GM19023 (cell line): Measurements from ENCODE around the gene COPG2.
"Not testable (repeated sequence)": the region's sequence is repeated elsewhere in the genome, so short reads cannot be mapped to it uniquely, and the experiment has no call there.

ENCODE experiments used
- ATAC-seq: cut with Tn5 transposase; IDR thresholded peaks from one replicate; pipeline ENCODE4 v1.9.1; 2021; ENCODE audit warnings: mild to moderate bottlenecking, moderate library complexity; ENCODE audit not compliant: unreplicated experiment

The COPG2 gene, protein sequence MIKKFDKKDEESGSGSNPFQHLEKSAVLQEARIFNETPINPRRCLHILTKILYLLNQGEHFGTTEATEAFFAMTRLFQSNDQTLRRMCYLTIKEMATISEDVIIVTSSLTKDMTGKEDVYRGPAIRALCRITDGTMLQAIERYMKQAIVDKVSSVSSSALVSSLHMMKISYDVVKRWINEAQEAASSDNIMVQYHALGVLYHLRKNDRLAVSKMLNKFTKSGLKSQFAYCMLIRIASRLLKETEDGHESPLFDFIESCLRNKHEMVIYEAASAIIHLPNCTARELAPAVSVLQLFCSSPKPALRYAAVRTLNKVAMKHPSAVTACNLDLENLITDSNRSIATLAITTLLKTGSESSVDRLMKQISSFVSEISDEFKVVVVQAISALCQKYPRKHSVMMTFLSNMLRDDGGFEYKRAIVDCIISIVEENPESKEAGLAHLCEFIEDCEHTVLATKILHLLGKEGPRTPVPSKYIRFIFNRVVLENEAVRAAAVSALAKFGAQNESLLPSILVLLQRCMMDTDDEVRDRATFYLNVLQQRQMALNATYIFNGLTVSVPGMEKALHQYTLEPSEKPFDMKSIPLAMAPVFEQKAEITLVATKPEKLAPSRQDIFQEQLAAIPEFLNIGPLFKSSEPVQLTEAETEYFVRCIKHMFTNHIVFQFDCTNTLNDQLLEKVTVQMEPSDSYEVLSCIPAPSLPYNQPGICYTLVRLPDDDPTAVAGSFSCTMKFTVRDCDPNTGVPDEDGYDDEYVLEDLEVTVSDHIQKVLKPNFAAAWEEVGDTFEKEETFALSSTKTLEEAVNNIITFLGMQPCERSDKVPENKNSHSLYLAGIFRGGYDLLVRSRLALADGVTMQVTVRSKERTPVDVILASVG

GRCh38 chr7:130668258-130669084 is at the start of gene COPG2:
Gene COPG2 (minus strand): TSS chr7:130668748. CDS start chr7:130668668, 80 bp downstream.
- peak; percentile 97 for ATAC-seq

DNA sequence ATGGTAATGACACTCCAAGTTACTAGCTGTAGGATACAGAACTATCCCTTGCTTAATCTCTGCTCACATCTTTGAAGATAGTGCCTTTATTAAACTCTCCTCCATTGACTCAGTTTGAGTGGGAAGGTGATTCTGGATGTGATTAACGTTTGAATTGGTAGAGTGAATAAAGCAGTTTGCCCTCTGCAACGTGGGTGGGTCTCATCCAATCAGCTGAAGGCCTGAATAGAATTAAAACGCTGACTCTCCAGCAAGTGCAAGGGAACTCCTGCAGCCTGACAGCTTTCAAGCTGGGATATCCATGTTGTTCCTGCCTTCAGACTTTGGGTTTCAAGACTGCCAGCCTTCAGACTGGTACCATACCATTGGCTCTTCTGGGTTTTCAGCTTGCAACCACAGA is 43.9 kb upstream of the COPG2 start:
- no peak for ATAC-seq

- no peak for ATAC-seq
Measured at GRCh38 chr7:130708766-130709165, 40.2 kb upstream of the COPG2 start.

GRCh38 chr7:130708001-130708400 is 39.5 kb upstream of the COPG2 start:
- ATAC-seq = no peak

GRCh38 chr7:130703851-130704250 is 35.3 kb upstream of the COPG2 start:
- no peak for ATAC-seq

DNA sequence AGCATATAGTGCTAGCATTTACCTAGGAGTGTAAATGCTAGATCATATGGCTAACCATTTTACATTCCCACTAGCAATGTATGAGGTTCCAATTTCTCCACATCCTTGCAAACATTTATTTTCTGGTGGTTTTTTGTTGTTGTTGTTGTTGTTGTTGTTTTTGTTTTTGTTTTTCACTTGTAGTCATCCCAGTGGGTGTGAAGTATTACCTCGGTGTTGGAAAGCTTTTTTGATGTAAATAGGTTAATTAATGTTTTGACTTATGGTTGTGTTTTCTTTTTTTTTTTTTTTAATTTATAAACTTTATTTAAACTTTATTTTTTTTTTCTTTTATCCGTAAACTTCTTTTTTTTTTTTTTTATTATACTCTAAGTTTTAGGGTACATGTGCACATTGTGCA is 33.1 kb upstream of the COPG2 start:
- no peak for ATAC-seq

GRCh38 chr7:130700760-130701159 is 32.2 kb upstream of the COPG2 start:
- no peak for ATAC-seq

- no peak for ATAC-seq
Measured at GRCh38 chr7:130699686-130700085, 31.1 kb upstream of the COPG2 start.

DNA sequence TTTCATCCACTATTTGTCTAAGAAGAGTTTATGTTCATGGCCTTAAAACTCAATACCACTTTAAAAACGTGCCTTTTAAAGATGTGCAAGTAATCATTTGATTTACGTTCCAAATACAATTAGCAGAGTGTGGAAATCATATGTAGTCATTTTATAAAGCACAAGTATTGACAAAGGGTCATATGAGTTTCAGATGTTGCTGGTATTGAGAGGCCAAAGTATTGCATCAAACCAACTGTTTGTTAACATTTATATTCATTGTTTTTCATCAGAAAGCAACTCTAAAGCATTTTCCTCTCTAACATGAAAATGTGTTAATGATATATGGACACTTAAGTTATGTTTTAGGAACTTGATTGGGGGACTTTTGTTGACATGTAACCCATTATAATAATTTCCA is 29.3 kb upstream of the COPG2 start:
- no peak for ATAC-seq

DNA sequence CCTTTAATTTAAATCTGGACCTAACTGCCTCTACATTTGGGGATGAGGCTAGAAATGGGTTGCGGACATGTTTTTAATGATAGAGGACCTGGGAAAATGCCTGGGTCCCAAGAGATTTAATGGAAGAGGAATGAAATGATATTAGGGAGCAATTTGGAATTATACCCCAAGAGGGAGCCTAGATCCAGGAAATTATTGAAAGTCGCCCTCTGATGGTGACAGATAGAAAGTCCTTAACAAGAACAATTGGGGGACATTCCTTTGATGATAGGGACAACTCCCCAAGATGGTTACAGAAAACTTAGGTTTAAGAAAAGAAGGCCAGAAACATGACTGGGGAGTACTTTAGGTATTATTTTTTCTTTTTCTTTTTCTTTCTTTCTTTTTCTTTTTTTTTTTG is 27.3 kb upstream of the COPG2 start:
- ATAC-seq = no peak

GRCh38 chr7:130692396-130692795 is 23.8 kb upstream of the COPG2 start:
- ATAC-seq = not testable (repeated sequence)

DNA sequence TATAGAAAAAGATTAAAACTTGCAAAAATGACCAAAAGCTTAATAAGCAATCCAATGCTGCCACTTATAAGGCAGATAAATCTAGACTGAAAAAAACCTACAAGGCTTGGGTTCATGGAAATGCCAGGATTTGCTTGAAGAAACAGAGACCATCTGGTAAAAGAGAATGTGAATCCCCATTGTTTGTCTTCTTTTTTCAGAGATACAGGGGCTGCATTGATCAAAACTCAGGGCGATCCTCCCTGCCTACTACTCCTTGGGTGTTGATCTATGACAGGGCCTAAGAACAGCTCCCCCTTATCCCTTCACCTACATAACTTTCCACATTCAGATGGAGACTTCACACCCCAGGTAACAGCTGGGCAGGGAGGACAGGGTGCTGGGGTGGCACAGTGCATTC is 21.1 kb upstream of the COPG2 start:
- ATAC-seq = no peak

- no peak for ATAC-seq
Measured at GRCh38 chr7:130683026-130683425, 14.5 kb upstream of the COPG2 start.

GRCh38 chr7:130674456-130674855 is 5.9 kb upstream of the COPG2 start:
- ATAC-seq = no peak

DNA sequence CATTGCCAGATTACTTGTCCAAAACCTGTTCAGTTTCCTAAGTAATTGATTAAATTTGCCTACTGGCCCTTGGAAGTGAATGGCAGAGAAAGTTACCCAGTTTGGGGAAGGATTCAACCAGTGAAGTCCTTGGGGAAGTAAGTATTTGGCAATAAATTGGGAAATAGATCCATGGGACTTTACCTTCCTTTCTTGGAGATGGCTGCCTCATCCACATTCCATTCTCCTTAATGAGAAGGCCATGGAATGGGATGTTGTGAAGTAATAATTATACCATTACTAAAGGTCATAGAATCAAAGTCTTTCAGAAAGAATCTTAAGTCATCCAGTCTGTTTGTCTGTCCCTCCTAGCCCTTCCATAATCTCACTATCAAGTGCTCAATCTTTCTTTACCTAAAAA is 4.5 kb upstream of the COPG2 start:
- ATAC-seq = no peak

- ATAC-seq = no peak
Measured at GRCh38 chr7:130672146-130672545, 3.6 kb upstream of the COPG2 start.

GRCh38 chr7:130669085-130669700 is 645 bp upstream of the COPG2 start:
- ATAC-seq = no peak

GRCh38 chr7:130667593-130668257 is 823 bp downstream of the COPG2 start:
- no peak for ATAC-seq

DNA sequence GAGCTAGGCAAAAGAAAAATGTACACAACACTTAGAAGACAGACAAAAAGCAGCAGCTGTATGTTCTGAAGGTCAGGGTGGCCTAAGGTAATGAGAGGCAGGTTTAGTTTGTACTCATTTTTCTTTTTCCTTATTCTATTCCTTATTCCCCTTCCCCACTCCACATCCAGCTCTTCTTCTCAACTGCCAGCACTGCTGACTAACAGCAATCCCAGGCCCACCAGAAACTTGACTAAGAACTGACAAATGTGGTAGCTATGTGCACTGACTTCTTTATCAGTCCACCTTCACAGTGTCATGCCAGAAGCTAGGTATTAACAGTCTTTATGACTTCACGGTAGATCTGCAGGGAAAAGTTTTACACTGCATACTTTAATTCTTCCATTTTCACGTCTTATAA is 6.1 kb downstream of the COPG2 start:
- no peak for ATAC-seq

DNA sequence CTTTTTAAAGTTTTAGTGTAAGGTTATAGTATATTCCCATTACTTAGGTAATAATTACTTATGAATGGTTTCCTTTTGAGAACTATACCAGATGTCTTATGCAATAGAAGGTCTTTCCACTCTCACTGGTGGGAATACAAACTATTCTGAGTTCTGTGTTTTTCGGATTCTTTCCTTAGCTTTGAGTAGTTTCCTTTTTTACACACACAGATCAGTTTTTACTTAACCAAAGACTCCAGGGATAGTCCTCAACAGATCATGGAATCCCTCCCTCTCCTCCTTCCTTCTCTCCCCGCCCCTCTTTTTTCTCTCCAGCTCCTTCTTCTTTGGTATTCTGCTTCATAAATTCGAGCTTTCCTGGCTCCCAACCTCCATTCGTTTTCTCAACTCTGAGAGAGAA is 13.3 kb downstream of the COPG2 start:
- ATAC-seq = no peak
